ENCODE data around the gene AKAP3. TPM values are rescaled to one million over a fixed set of nuclear protein-coding genes. Genes with fewer than 3 reads are reported as not detected.

The AKAP3 gene
- total and polyA plus RNA-seq, 12 donors: 0.93 to 6.1 (median 3.5) TPM

DNA sequence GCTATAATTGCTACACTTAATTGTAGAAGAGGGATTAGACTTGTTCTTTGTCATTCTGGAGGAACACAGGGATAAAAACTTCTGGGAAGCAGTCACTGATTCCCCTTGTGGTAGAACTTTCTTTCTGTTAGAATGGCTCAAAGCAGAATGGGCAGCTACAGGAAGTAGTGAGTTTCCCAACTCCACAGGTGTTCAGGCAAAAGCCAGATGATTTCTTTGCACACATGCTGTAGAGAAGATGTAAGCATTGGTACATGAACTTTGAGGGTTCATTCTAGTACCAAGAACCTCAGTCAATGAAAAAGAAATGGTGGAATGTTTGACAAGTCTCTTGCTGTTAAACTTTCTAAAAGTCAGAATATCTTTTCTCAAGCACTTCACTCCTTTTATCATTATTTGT, 4.4 kb upstream of the AKAP3 start:
- no peak for ATAC-seq
- intact Hi-C loops (cut with DNase I): loop anchor here in 1 of 10 donors (10.0 kb wide), 1 partner anchor 118 kb away; the partner anchor contains the start of gene RAD51AP1
- Histone ChIP-seq H3K4me1 (peaks cover 4 to 46% (median 34%) of the 10 kb centered on the region in 9 donors), H3K4me3 (no peak overlapping the region), H3K27ac (no peak overlapping the region), H3K9me3 (no peaks in the 10 kb centered on the region), H3K27me3 (no peaks in the 10 kb centered on the region), H3K36me3 (peaks cover 0 to 48% (median 39%) of the 10 kb centered on the region in 9 donors)
- TF ChIP-seq, protein P1, sequence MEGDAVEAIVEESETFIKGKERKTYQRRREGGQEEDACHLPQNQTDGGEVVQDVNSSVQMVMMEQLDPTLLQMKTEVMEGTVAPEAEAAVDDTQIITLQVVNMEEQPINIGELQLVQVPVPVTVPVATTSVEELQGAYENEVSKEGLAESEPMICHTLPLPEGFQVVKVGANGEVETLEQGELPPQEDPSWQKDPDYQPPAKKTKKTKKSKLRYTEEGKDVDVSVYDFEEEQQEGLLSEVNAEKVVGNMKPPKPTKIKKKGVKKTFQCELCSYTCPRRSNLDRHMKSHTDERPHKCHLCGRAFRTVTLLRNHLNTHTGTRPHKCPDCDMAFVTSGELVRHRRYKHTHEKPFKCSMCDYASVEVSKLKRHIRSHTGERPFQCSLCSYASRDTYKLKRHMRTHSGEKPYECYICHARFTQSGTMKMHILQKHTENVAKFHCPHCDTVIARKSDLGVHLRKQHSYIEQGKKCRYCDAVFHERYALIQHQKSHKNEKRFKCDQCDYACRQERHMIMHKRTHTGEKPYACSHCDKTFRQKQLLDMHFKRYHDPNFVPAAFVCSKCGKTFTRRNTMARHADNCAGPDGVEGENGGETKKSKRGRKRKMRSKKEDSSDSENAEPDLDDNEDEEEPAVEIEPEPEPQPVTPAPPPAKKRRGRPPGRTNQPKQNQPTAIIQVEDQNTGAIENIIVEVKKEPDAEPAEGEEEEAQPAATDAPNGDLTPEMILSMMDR (IDR thresholded peaks at IDR 0.05): no peak
- no peak for DNase-seq

DNA sequence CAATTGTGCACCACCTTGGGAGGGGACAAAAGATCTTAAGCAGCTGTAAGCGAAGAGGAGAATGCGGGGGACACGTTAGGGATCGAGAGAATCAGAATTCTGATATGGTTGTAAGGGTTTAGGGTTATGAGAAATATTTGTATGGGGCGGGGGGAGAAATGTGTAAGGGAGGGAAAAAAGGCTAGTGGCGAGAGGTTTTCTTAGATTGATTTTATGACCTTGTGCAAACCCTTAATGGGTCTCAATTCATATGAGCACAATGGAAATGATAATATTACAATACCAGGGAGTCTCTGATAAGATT, 459 bp upstream of the AKAP3 start:
- no peak for DNase-seq
- peak overlapping the region; percentile 64 to 93 (median 88) for H3K27ac ChIP-seq
- H3K4me3 ChIP-seq: peak overlapping the region; percentile 50 to 89 (median 78)
- no peak for ATAC-seq
- H3K27me3 ChIP-seq: no peaks in the 10 kb centered on the region
- TF ChIP-seq, protein P1 (IDR thresholded peaks at IDR 0.05): no peak
- H3K9me3 ChIP-seq: no peaks in the 10 kb centered on the region
- WGBS, 2 donors: 0 to 8% methylated on average over 6 of the region's 6 CpGs
- intact Hi-C loops (cut with DNase I): no loop called here
- peaks cover 4 to 55% (median 40%) of the 10 kb centered on the region in 9 donors for H3K4me1 ChIP-seq
- H3K36me3 ChIP-seq: peaks cover 0 to 8% (median 2%) of the 10 kb centered on the region in 9 donors

GRCh38 chr12:4648104-4648500, 749 bp downstream of the AKAP3 start:
- peaks cover 4 to 49% (median 40%) of the 10 kb centered on the region in 9 donors for H3K4me1 ChIP-seq
- TF ChIP-seq, protein P1 (IDR thresholded peaks at IDR 0.05): no peak
- DNase-seq (no peak), ATAC-seq (peak in 3 of 8 donors; percentile 8 to 20 (median 11))
- peak overlapping the region in 9 of 10 donors; percentile 64 to 93 (median 89) for H3K27ac ChIP-seq
- no peaks in the 10 kb centered on the region for H3K9me3 ChIP-seq
- H3K27me3 ChIP-seq: no peaks in the 10 kb centered on the region
- WGBS, 2 donors: 40 to 45% methylated on average over 4 of the region's 4 CpGs
- no peaks in the 10 kb centered on the region for H3K36me3 ChIP-seq
- H3K4me3 ChIP-seq: peak overlapping the region; percentile 50 to 89 (median 78)
- intact Hi-C loops (cut with DNase I): no loop called here

DNA sequence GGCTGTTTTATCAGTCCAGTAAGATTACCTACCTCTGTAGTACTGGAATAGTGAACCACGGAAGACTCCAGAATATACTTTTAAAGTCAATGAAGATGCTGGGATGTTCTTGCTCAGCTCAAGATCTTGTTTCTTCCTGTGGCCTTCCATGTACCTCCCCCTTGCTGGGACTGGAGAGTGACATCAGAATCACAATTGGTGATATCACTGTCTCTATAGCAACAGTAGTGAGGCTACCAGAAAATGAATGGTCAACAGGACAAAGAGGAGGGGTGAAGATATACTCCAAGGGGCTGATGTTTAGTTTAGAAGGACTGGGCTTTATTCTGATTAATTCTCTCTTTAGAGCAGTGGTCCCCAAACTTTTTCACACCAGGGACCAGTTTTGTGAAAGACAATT, 3.8 kb downstream of the AKAP3 start:
- intact Hi-C loops (cut with DNase I): no loop called here
- no peaks in the 10 kb centered on the region for H3K27me3 ChIP-seq
- H3K4me3 ChIP-seq: no peak overlapping the region
- WGBS, 2 donors: 95 to 98% methylated on average over 1 of the region's 1 CpG
- TF ChIP-seq, protein P1 (IDR thresholded peaks at IDR 0.05): no peak
- DNase-seq (no peak), ATAC-seq (no peak)
- peaks cover 2 to 18% (median 15%) of the 10 kb centered on the region in 9 donors for H3K4me1 ChIP-seq
- no peaks in the 10 kb centered on the region for H3K9me3 ChIP-seq
- H3K27ac ChIP-seq: no peak overlapping the region
- H3K36me3 ChIP-seq: no peaks in the 10 kb centered on the region
